22Rv1 (cell line): Measurements from ENCODE around the gene PNPLA3.

Source experiments
- CTCF ChIP-seq: fragments of 450-650 bp; IDR thresholded peaks from 2 replicates; pipeline ENCODE4 v1.5.1; 2017; ENCODE audit warnings: mild to moderate bottlenecking
- ZFX ChIP-seq: fragments of 450-650 bp; IDR thresholded peaks from 2 replicates; pipeline ENCODE4 v1.6.1; 2017; ENCODE audit warnings: antibody characterized with exemption, borderline replicate concordance

- TF ChIP-seq CTCF: no peak
- TF ChIP-seq ZFX: no peak
These were observed 32.5 kb downstream of the PNPLA3 start for GRCh38 chr22:43955883-43956782.
